ENCODE results near the gene SKI. TPM values are rescaled to one million over a fixed set of nuclear protein-coding genes. Genes with fewer than 3 reads are reported as not detected.

Gene SKI
- total RNA-seq, 1 donor from 2014 or later: 40.7 TPM

GRCh38 chr1:2339206-2340085 is 111.3 kb downstream of the SKI start:
- Mint-ChIP-seq H3K27ac (no peak overlapping the region), H3K27me3 (no peaks in the 10 kb centered on the region), H3K36me3 (ENCODE audit: low read depth) (no peaks in the 10 kb centered on the region), H3K9me3 (no peaks in the 10 kb centered on the region), H3K4me3 (no peak overlapping the region), H3K4me1 (no peaks in the 10 kb centered on the region)
- DNase-seq: no peak
- intact Hi-C loops (cut with micrococcal nuclease): no loop called here

GRCh38 chr1:2340086-2340917 is 112.2 kb downstream of the SKI start:
- Mint-ChIP-seq H3K9me3 (no peaks in the 10 kb centered on the region), H3K27ac (no peak overlapping the region), H3K4me1 (no peaks in the 10 kb centered on the region), H3K27me3 (no peaks in the 10 kb centered on the region), H3K4me3 (no peak overlapping the region), H3K36me3 (ENCODE audit: low read depth) (no peaks in the 10 kb centered on the region)
- DNase-seq: no peak
- intact Hi-C loops (cut with micrococcal nuclease): no loop called here

GRCh38 chr1:2340918-2341254 is 112.8 kb downstream of the SKI start:
- H3K27me3 Mint-ChIP-seq: no peaks in the 10 kb centered on the region
- no peaks in the 10 kb centered on the region for H3K9me3 Mint-ChIP-seq
- H3K4me3 Mint-ChIP-seq: no peak overlapping the region
- H3K36me3 Mint-ChIP-seq (ENCODE audit: low read depth): no peaks in the 10 kb centered on the region
- no peak for DNase-seq
- intact Hi-C loops (cut with micrococcal nuclease): no loop called here
- H3K27ac Mint-ChIP-seq: no peak overlapping the region
- no peaks in the 10 kb centered on the region for H3K4me1 Mint-ChIP-seq

- Mint-ChIP-seq H3K4me1 (no peaks in the 10 kb centered on the region), H3K36me3 (ENCODE audit: low read depth) (no peaks in the 10 kb centered on the region), H3K27me3 (no peaks in the 10 kb centered on the region), H3K27ac (no peak overlapping the region), H3K9me3 (no peaks in the 10 kb centered on the region), H3K4me3 (no peak overlapping the region)
- DNase-seq: no peak
- intact Hi-C loops (cut with micrococcal nuclease): no loop called here
These were observed 113.7 kb downstream of the SKI start for GRCh38 chr1:2341706-2342383.

GRCh38 chr1:2342384-2343022 is 114.4 kb downstream of the SKI start:
- Mint-ChIP-seq H3K4me1 (no peaks in the 10 kb centered on the region), H3K9me3 (no peaks in the 10 kb centered on the region), H3K36me3 (ENCODE audit: low read depth) (no peaks in the 10 kb centered on the region), H3K27ac (no peak overlapping the region), H3K27me3 (no peaks in the 10 kb centered on the region), H3K4me3 (no peak overlapping the region)
- DNase-seq: no peak
- intact Hi-C loops (cut with micrococcal nuclease): no loop called here

- Mint-ChIP-seq H3K27ac (no peak overlapping the region), H3K4me3 (no peak overlapping the region), H3K9me3 (no peaks in the 10 kb centered on the region), H3K36me3 (ENCODE audit: low read depth) (no peaks in the 10 kb centered on the region), H3K4me1 (no peaks in the 10 kb centered on the region), H3K27me3 (no peaks in the 10 kb centered on the region)
- intact Hi-C loops (cut with micrococcal nuclease): no loop called here
- DNase-seq: no peak
These were observed 115.2 kb downstream of the SKI start for GRCh38 chr1:2343023-2343935.

GRCh38 chr1:2344121-2344681 is 116.1 kb downstream of the SKI start:
- no peak overlapping the region for H3K27ac Mint-ChIP-seq
- H3K9me3 Mint-ChIP-seq: no peaks in the 10 kb centered on the region

GRCh38 chr1:2344744-2345296 is 116.7 kb downstream of the SKI start:
- intact Hi-C loops (cut with micrococcal nuclease): no loop called here
- Mint-ChIP-seq H3K36me3 (ENCODE audit: low read depth) (no peaks in the 10 kb centered on the region), H3K27me3 (no peaks in the 10 kb centered on the region), H3K27ac (no peak overlapping the region), H3K4me3 (no peak overlapping the region), H3K9me3 (no peaks in the 10 kb centered on the region), H3K4me1 (no peaks in the 10 kb centered on the region)
- DNase-seq: no peak

More at GRCh38 chr1:2344121-2344681, 116.1 kb downstream of the SKI start:
- no peaks in the 10 kb centered on the region for H3K27me3 Mint-ChIP-seq
- intact Hi-C loops (cut with micrococcal nuclease): no loop called here
- no peak overlapping the region for H3K4me3 Mint-ChIP-seq
- DNase-seq: no peak
- H3K36me3 Mint-ChIP-seq (ENCODE audit: low read depth): no peaks in the 10 kb centered on the region
- H3K4me1 Mint-ChIP-seq: no peaks in the 10 kb centered on the region

GRCh38 chr1:2345297-2346075 is 117.4 kb downstream of the SKI start:
- H3K4me1 Mint-ChIP-seq: no peaks in the 10 kb centered on the region
- no peak for DNase-seq
- H3K4me3 Mint-ChIP-seq: no peak overlapping the region
- H3K27ac Mint-ChIP-seq: no peak overlapping the region
- H3K27me3 Mint-ChIP-seq: no peaks in the 10 kb centered on the region
- intact Hi-C loops (cut with micrococcal nuclease): no loop called here
- no peaks in the 10 kb centered on the region for H3K9me3 Mint-ChIP-seq
- no peaks in the 10 kb centered on the region for H3K36me3 Mint-ChIP-seq (ENCODE audit: low read depth)

- H3K36me3 Mint-ChIP-seq (ENCODE audit: low read depth): no peaks in the 10 kb centered on the region
- H3K9me3 Mint-ChIP-seq: no peaks in the 10 kb centered on the region
- no peak for DNase-seq
- H3K4me1 Mint-ChIP-seq: no peaks in the 10 kb centered on the region
- intact Hi-C loops (cut with micrococcal nuclease): no loop called here
- no peaks in the 10 kb centered on the region for H3K27me3 Mint-ChIP-seq
- no peak overlapping the region for H3K27ac Mint-ChIP-seq
- H3K4me3 Mint-ChIP-seq: no peak overlapping the region
These were observed 118.7 kb downstream of the SKI start for GRCh38 chr1:2346691-2347408.

- H3K36me3 Mint-ChIP-seq (ENCODE audit: low read depth): no peaks in the 10 kb centered on the region
- no peak overlapping the region for H3K27ac Mint-ChIP-seq
- intact Hi-C loops (cut with micrococcal nuclease): no loop called here
- H3K27me3 Mint-ChIP-seq: no peaks in the 10 kb centered on the region
- H3K9me3 Mint-ChIP-seq: no peaks in the 10 kb centered on the region
- no peak overlapping the region for H3K4me3 Mint-ChIP-seq
- DNase-seq: no peak
- no peaks in the 10 kb centered on the region for H3K4me1 Mint-ChIP-seq
These were observed 119.3 kb downstream of the SKI start for GRCh38 chr1:2347409-2347785.

Measured in activated CD4-positive, alpha-beta T cell treated with anti-CD3 and anti-CD28 coated beads, Interleukin-2, amount 10 ng/mL, durations not matched to agents 24 days and 14 days (primary cell).